ENCODE measurements around the gene SRA1. TPM values are rescaled to one million over a fixed set of nuclear protein-coding genes. Genes with fewer than 3 reads are reported as not detected.

The SRA1 gene
- total and polyA plus RNA-seq, 2 of the 8 experiments (the other 6 are each of a cell fraction or from before 2014, with no cell fraction given) = 27.4 to 39.4 TPM

GRCh38 chr5:140513124-140513523, 44.1 kb downstream of the SRA1 start:
- no peak overlapping the region for H2BK5ac ChIP-seq (ENCODE audit: low read depth, low read length)
- no peak overlapping the region for H2BK120ac ChIP-seq (replicated peaks; ENCODE audit: low read depth, low read length)
- H3K4me2 ChIP-seq (ENCODE audit: insufficient read depth in 1 of 2, low read depth in 2 of 2, low read length in 2 of 2) = no peak overlapping the region
- H4K5ac ChIP-seq (ENCODE audit: insufficient read length, low read depth, low read length) = no peak overlapping the region
- no peak overlapping the region for H3K9ac ChIP-seq (replicated peaks in 1 of 4; ENCODE audit: extremely low read depth in 1 of 4, low read depth in 3 of 4, low read length in 3 of 4)
- no peaks in the 10 kb centered on the region for H3K23me2 ChIP-seq (ENCODE audit: low read depth, low read length)
- no peak overlapping the region for H3K27ac ChIP-seq (ENCODE audit: low read depth, low read length)
- FAIRE-seq = no peak
- H3K4ac ChIP-seq (replicated peaks; ENCODE audit: insufficient read length, low read depth, low read length) = no peak overlapping the region
- no peak overlapping the region for H3K56ac ChIP-seq (replicated peaks; ENCODE audit: insufficient read length, low read depth, low read length)
- H2BK15ac ChIP-seq (ENCODE audit: low read length) = no peak overlapping the region
- H3K18ac ChIP-seq (ENCODE audit: extremely low read depth, low read length) = no peak overlapping the region
- H3K4me3 ChIP-seq (ENCODE audit: extremely low read depth in 1 of 4, insufficient read depth in 2 of 4, low read depth in 3 of 4, low read length in 4 of 4) = no peak overlapping the region
- H4K91ac ChIP-seq (replicated peaks; ENCODE audit: insufficient read length, low read length) = no peak overlapping the region
- no peak overlapping the region for H2BK12ac ChIP-seq (ENCODE audit: low read depth, low read length)
- no peaks in the 10 kb centered on the region for H3K4me1 ChIP-seq (replicated peaks in 1 of 4; ENCODE audit: control insufficient read depth in 3 of 4, insufficient read depth in 4 of 4, low read length in 3 of 4)
- no peaks in the 10 kb centered on the region for H3K9me3 ChIP-seq (ENCODE audit: insufficient read depth in 2 of 2, low read depth in 1 of 2, low read length in 1 of 2)
- no peaks in the 10 kb centered on the region for H3K27me3 ChIP-seq (replicated peaks in 1 of 4; ENCODE audit: control insufficient read depth in 3 of 4, extremely low read depth in 1 of 4, insufficient read depth in 3 of 4, low read length in 3 of 4)
- 98% methylated on average over 2 of the region's 2 CpGs; no CpG with 5 or more reads in 1 of the 2 experiments for WGBS, 2 experiments (ENCODE audit: extremely low coverage in 1 of 2, insufficient coverage in 1 of 2, insufficient read length in 1 of 2, insufficient replicate concordance in 2 of 2, low coverage in 1 of 2, low lambda C conversion rate in 2 of 2, missing lambda C conversion rate in 1 of 2)
- POLR2A ChIA-PET (ENCODE audit: partially characterized antibody) = no interaction called here
- H3K14ac ChIP-seq (ENCODE audit: insufficient read length) = no peak overlapping the region
- CTCF ChIA-PET (ENCODE audit: partially characterized antibody) = no interaction called here
- H4K8ac ChIP-seq (ENCODE audit: extremely low read depth, insufficient read depth, low read length) = no peak overlapping the region
- H4K20me1 ChIP-seq (replicated peaks in 1 of 2; ENCODE audit: control insufficient read depth in 1 of 2, insufficient read depth in 2 of 2, low read length in 2 of 2) = peaks cover 0 to 2% of the 10 kb centered on the region in 2 experiments
- no peaks in the 10 kb centered on the region for H3K79me2 ChIP-seq (ENCODE audit: control insufficient read depth in 1 of 2, insufficient read depth in 2 of 2, low read length in 2 of 2)
- TF ChIP-seq EZH2 (IDR thresholded peaks at IDR 0.05; ENCODE audit: low read depth, low read length, severe bottlenecking) (no peak), SP2 (IDR thresholded peaks at IDR 0.05; ENCODE audit: low read length) (no peak)
- no peak overlapping the region for H2AFZ ChIP-seq (ENCODE audit: low read length)
- no peak overlapping the region for H2AK5ac ChIP-seq (ENCODE audit: low read depth, low read length)
- H3K79me1 ChIP-seq (ENCODE audit: low read depth, low read length) = no peaks in the 10 kb centered on the region
- no peak overlapping the region for H2BK20ac ChIP-seq (ENCODE audit: low read length)
- no peak overlapping the region for H3K23ac ChIP-seq (ENCODE audit: insufficient read length)
- no peak for DNase-seq (ENCODE audit: low read depth in 1 of 2, low spot score in 2 of 2)
- peaks cover 9 to 54% (median 34%) of the 10 kb centered on the region in 4 experiments for H3K36me3 ChIP-seq (ENCODE audit: control insufficient read depth in 2 of 4, insufficient read depth in 4 of 4, low read length in 3 of 4)

Measured in H1 (cell line).